ENCODE results near the gene C17orf78.
"Not testable (repeated sequence)": the region's sequence is repeated elsewhere in the genome, so short reads cannot be mapped to it uniquely, and the experiment has no call there.

The C17orf78 gene

GRCh38 chr17:37375706-37376105, at the start of gene C17orf78:
TSS of gene C17orf78 (plus strand) at chr17:37375985. CDS start at chr17:37376093, 108 bp downstream.
- FAIRE-seq: no peak

GRCh38 chr17:37327341-37328090, 48.3 kb upstream of the C17orf78 start:
- FAIRE-seq: no peak

- no peak for FAIRE-seq
Measured at GRCh38 chr17:37338847-37339246, 36.9 kb upstream of the C17orf78 start.

- no peak for FAIRE-seq
Measured at GRCh38 chr17:37339321-37339720, 36.5 kb upstream of the C17orf78 start.

- no peak for FAIRE-seq
Measured at GRCh38 chr17:37340804-37341203, 35.0 kb upstream of the C17orf78 start.

- FAIRE-seq: no peak
Measured at GRCh38 chr17:37342589-37342988, 33.2 kb upstream of the C17orf78 start.

- FAIRE-seq: no peak
Measured at GRCh38 chr17:37344519-37344918, 31.3 kb upstream of the C17orf78 start.

- not testable (repeated sequence) for FAIRE-seq
Measured at GRCh38 chr17:37346863-37347402, 28.9 kb upstream of the C17orf78 start.

GRCh38 chr17:37356796-37357569, 18.8 kb upstream of the C17orf78 start:
- not testable (repeated sequence) for FAIRE-seq

GRCh38 chr17:37358098-37358829, 17.5 kb upstream of the C17orf78 start:
- no peak for FAIRE-seq

- no peak for FAIRE-seq
Measured at GRCh38 chr17:37358830-37359681, 16.7 kb upstream of the C17orf78 start.

- no peak for FAIRE-seq
Measured at GRCh38 chr17:37359682-37360188, 16.1 kb upstream of the C17orf78 start.

GRCh38 chr17:37360632-37361031, 15.2 kb upstream of the C17orf78 start:
- no peak for FAIRE-seq

- FAIRE-seq: no peak
Measured at GRCh38 chr17:37361543-37361942, 14.2 kb upstream of the C17orf78 start.

GRCh38 chr17:37365589-37365988, 10.2 kb upstream of the C17orf78 start:
- no peak for FAIRE-seq

- FAIRE-seq: no peak
Measured at GRCh38 chr17:37368577-37368976, 7.2 kb upstream of the C17orf78 start.

- FAIRE-seq: no peak
Measured at GRCh38 chr17:37373530-37374159, 2.1 kb upstream of the C17orf78 start.

GRCh38 chr17:37382056-37382455, 6.3 kb downstream of the C17orf78 start:
- FAIRE-seq: no peak

- FAIRE-seq: no peak
Measured at GRCh38 chr17:37384560-37385149, 8.9 kb downstream of the C17orf78 start.

GRCh38 chr17:37385474-37385990, 9.7 kb downstream of the C17orf78 start:
- no peak for FAIRE-seq

GRCh38 chr17:37386462-37386861, 10.7 kb downstream of the C17orf78 start:
- FAIRE-seq: no peak

Measured in A204.1 (cell line).